NCI-H82 treated with DMSO at 0.1 percent for 48 hours (cell line): ENCODE results near the gene CFAP107.
"Not testable (repeated sequence)": the region's sequence is repeated elsewhere in the genome, so short reads cannot be mapped to it uniquely, and the experiment has no call there.

Experiments
- DNase-seq: peaks from one replicate; lab custom pipeline; 2025; ENCODE audit not compliant: unreplicated experiment; lab: John Stamatoyannopoulos, UW

The CFAP107 gene

DNA sequence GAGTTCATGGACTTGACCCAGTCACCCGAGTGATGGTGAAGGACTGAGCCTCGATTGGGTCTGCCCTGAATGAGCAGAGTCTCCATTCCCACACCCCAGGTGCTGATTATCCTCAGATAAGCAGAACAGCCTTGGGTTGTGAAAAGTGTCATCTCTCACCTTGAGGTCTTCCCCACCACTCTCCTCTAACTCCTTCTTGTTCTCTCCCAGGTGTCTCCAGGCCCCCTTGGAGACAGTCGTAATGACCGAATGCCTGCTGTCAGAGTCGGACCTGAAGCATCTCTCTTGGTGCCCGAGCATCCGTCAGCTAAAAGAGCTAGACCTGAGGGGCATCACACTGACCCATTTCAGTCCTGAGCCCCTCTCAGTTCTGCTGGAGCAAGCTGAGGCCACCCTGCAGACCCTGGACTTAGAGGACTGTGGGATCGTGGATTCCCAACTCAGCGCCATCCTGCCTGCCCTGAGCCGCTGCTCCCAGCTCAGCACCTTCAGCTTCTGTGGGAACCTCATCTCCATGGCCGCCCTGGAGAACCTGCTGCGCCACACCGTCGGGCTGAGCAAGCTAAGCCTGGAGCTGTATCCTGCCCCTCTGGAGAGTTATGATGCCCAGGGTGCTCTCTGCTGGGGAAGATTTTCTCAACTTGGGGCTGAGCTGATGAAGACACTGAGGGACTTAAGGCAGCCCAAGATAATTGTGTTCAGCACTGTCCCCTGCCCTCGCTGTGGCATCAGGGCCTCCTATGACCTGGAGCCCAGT lies 31.0 kb downstream of the CFAP107 start:
- DNase-seq = no peak

DNA sequence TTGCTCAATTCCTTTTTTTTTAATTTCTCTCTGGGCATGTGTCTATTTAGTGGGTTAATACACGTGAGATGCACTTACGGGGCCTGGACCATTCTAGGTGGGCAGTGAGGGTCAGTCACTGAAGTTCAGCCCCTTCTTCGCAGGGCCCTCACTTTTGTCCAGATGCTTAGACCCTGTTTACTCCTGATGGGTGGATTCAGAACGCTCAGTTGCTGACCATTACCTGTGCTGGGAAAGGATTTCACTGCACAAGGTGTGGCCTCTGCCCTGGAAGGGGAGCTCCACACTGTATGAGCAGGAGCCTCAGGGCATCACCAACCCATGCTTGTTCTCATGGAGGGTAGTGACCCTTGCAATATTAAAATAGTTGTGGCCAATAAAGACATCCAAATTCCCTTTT lies 32.1 kb downstream of the CFAP107 start:
- no peak for DNase-seq

DNA sequence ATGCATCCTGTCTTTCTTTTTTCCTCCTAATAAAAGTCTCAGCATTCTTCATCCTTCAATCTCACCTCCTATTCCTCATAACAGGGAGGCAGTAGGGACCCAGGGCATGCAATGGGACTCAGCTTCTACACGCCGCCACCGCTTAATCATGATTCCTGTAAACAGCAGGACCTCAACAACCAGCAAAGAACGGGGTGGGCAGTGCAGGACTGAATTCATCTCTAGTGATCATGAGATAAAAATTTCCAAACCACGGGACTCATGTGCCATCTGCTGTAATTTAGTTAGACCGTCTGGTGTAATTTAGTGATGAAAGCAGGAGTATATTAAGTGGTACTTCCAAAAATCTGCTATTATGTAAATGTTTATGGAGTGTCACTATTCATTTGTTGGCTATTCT lies 32.9 kb downstream of the CFAP107 start:
- DNase-seq = no peak

DNA sequence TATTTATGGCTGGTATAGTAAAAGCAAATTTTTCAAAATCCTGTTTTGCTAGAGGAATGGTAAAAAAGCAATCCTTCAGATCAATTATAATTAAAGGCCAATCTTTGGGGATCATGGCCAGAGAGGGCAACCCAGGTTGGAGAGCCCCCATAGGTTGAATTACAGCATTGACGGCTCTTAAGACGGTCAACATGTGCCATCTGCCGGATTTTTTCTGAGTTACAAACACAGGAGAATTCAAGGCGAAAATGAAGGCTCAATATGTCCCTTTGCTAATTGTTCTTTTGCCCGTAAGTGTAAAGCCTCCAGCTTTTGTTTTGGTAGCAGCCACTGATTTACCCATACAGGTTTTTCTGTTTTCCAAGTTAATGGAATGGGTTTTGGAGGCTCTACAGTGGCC lies 35.5 kb downstream of the CFAP107 start:
- not testable (repeated sequence) for DNase-seq

DNA sequence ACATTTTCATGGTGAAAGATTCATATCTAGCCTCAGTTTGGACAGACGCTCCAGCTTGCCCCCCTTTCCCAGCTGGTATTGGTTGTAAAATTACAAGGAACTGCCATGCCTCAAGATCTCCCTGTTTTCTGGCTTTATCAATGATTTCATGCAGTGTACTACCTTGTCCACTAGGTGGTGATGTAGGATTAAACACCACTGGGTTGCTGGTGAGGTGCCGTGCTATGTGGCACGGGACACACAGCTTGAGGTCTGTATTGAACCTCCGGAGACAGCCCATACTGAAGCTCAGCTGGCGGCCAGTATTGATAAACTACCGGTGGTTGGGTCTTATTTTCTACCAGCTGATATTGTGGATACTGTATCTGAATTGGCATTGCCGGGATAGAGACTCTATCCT lies 37.8 kb downstream of the CFAP107 start:
- not testable (repeated sequence) for DNase-seq

DNA sequence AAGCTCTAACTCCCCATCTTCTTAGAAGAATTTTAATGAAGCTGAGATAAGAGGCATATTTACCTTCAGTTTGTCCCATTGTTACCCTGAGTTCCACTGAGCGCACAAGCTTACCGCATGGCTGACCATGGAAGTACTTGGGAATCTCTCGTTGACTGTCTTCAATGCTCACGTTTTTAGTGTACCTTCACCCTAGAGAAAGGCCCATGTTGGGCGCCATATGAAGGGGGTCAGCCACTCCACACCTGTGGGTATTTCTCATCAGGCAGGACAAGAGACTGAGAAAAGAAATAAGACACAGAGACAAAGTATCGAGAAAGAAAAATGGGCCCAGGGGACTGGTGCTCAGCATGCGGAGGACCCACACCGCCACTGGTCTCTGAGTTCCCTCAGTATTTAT lies 38.7 kb downstream of the CFAP107 start:
- not testable (repeated sequence) for DNase-seq

DNA sequence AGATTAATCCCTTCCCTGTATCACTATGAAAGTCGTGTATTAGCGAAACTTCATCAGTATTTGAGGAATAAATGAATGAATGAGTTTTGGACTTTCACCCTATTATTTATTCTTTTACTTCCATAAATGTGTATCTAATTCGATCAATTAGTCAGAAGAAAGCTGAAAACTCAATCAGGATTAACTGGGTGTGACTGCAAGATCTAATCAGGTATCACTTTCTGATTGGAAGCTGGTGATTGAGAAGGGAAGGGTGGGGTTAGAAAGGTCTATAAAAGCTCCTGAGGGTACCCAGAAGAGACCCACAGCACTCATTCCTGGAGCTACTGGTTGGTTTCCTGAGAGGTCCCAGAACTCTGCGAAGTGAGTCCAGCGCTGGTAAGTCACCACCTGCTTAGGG lies 45.1 kb downstream of the CFAP107 start, which contains the start of gene PRAMEF1:
Gene PRAMEF1 (plus strand): TSS at position 301 of the 400 bp plus-strand sequence. CDS start 1,831 bp downstream, outside the sequence.
- DNase-seq = not testable (repeated sequence)

DNA sequence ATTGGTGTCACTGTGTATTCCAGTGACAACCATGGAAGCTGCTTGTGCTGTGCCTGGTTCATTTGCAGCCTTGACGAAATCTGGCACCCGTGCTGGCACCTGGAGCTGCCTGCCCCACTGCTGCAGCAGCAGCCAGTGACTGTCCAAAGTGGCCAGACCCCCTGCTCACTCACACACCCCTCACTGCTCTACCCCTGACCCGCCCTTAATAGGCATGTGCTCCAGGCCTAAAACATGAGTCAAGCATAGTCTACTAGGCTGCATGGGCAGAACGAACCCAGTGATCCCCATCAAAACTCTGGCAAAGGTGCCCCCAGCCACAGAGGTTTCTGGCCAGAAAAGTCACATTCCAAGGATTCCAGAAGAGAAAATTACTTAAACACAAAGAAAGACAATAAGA lies 52.9 kb downstream of the CFAP107 start:
- no peak for DNase-seq

DNA sequence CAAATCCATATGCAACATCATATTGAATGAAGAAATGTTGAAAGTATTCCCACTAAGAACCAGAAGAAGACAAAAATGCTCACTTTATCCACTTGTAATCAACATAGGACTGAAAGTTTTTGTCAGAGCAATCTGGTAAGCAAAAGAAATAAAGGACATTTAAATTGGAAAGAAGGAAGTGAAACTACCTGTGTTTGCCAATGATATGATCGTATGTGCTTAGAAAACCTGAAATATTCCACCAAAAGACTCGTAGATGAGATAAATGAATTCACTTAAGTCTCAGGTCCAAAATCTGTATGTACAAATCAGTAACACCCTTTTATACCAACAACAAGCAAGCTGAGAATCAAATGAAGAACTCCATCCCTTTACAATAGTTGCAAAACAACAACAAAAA lies 53.7 kb downstream of the CFAP107 start:
- DNase-seq = no peak

DNA sequence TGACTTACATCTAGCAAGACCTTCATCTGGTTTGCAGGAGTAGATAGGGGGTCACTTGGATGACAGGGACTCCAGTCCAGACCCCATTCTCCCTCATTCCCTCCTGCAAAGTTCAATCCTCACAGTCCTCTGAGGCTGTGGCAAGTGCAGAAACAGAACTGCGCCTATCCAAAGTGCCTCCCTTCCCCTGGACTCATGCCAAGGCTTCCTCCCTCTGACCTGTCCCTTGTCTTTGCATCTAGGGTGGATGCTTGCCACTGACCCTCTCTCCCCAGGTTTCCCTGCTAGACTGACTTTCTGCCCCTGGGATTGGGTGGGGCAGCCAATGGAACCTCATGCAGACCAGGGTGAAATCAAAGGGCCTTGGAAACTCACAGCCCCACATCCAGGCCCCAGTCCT lies 63.9 kb downstream of the CFAP107 start:
- DNase-seq = no peak

DNA sequence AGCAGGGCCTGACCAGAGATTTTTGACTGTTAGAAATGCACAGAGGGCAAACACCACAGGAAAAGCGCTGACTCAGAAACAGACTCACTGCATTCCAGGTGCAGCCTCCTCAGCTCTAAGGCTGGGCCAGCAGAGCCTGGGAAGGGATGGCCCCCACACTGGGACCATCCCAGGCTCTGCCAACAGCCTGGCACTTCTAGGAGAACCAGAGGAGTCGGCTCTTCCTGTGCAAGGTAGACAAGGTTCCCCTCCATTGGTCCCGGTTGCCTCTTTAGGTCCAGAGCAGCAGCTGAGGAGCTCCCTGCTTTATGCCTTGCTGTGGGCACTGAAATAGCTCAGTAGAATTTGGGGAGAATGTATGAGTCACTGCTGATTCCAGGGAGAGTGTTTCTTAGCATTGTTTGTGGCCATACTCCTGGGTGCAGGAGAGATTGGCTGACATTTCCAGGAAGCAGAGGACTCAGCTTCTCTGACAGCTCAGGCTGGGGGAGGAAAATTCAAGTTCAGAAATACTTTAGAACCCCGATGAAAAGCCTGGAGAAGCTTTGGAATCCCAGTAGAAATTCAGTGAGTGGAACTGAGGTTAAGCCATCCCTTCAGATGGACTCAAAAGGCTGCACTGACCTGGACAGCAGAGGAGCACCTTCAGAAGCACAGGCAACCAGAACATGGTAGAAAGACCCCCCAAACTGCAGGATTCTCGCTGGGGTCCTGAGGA lies 64.8 kb downstream of the CFAP107 start:
- DNase-seq = no peak

DNA sequence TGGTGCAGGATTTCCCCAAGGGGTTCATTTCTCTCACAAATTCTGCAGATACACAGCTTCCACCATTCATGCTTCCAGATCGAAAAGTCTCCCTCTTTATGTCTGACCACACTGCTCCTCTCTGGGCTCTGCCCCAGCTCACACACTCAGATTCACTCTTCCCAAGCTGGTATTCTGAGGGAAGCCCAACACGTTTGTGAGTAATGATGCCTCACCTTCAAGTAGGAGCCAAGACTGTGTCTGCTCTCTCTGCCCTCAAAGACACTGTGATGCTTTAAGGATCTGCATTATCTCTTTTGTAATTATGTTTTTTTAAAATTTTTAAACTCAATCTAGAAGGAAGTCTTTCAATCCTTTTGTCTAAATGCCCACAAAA lies 65.4 kb downstream of the CFAP107 start:
- no peak for DNase-seq
